Glutamatergic neuron (in vitro differentiated cells): ENCODE results near the gene CES2. TPM values are rescaled to one million over a fixed set of nuclear protein-coding genes. Genes with fewer than 3 reads are reported as not detected.
A peak's percentile ranks its signal among the peaks of the same experiment; 100 is the strongest.

Experiments used
- DNase-seq: peaks from one replicate; pipeline ENCODE4 v3.0.0; 2022
- H3K27ac Mint-ChIP-seq: one replicate; pipeline ENCODE4 v1.8.0; 2020; ENCODE audit warnings: mild to moderate bottlenecking, mixed read lengths, inconsistent platforms; ENCODE audit not compliant: unreplicated experiment
- H3K27me3 Mint-ChIP-seq: one replicate; pipeline ENCODE4 v1.8.0; 2020; ENCODE audit warnings: mild to moderate bottlenecking, moderate library complexity, mixed read lengths, inconsistent platforms; ENCODE audit not compliant: unreplicated experiment
- H3K36me3 Mint-ChIP-seq: one replicate; pipeline ENCODE4 v1.8.0; 2020; ENCODE audit warnings: mild to moderate bottlenecking, mixed read lengths, inconsistent platforms; ENCODE audit not compliant: unreplicated experiment
- H3K4me1 Mint-ChIP-seq: one replicate; pipeline ENCODE4 v1.8.0; 2020; ENCODE audit warnings: mild to moderate bottlenecking, low read depth, mixed read lengths, inconsistent platforms; ENCODE audit not compliant: unreplicated experiment
- H3K4me3 Mint-ChIP-seq: one replicate; pipeline ENCODE4 v1.8.0; 2020; ENCODE audit warnings: mild to moderate bottlenecking, mixed read lengths, inconsistent platforms; ENCODE audit not compliant: unreplicated experiment
- H3K9me3 Mint-ChIP-seq: one replicate; pipeline ENCODE4 v1.8.0; 2020; ENCODE audit warnings: mild to moderate bottlenecking, moderate library complexity, mixed read lengths, inconsistent platforms; ENCODE audit not compliant: unreplicated experiment
- total RNA-seq: library from RNA; stranded (reverse); fragmentation: NEBNext Ultra II Directional; extraction: Animal tissue kit (Norgen Biotek cat#: 25700); gene quantifications from one replicate; pipeline ENCODE4 v1.2.1, GENCODE V29; 2021; ENCODE audit not compliant: unreplicated experiment
- TF ChIP-seq, protein P1 (sequence below): fragments of 200-600 bp; sonication (generic); IDR thresholded peaks from one replicate; pipeline ENCODE4 v1.5.0; 2021; ENCODE audit not compliant: partially characterized antibody, unreplicated experiment

The CES2 gene
- total RNA-seq, 1 donor from 2014 or later = 38.6 TPM

DNA sequence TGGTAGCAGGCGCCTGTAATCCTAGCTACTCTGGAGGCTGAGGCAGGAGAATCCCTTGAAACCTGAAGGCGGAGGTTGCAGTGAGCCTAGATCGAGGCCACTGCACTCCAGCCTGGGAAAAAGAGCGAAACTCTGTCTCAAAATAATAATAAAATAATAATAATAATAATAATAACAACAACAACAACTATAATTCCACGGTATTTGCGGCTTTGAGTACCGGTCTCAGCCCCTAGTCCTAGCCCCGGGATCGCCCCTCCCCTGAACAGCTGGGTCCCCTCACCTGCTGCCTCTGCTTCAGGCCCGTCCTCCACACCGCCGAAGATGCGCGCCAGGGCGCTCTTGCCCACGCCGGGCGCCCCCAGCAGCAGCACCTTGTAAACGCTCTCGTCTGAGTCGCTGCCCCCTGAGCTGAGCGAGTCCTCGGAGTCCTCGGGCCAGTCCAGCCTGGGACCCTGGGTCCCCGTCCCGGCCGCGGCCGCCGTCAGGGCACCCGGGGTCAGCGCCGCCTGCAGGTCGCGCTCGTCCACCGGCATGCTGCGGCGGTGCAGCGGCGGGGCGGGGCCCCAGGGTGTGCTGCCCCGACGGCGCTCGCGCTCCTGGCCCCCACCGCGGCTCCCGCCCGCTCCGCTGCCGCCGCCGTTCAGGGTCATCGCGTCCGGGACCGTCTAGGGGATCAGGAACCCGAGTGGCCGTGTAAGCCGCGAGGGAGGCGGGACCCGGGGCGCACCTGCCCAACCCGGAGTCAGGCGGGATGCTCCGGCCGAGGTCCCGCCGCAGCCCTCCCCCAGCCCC lies 10.6 kb upstream of the CES2 start:
- Mint-ChIP-seq H3K9me3 (peaks cover 7% of the 10 kb centered on the region), H3K36me3 (no peaks in the 10 kb centered on the region), H3K4me1 (peaks cover 18% of the 10 kb centered on the region), H3K4me3 (peak overlapping the region; percentile 34), H3K27me3 (peaks cover 13% of the 10 kb centered on the region), H3K27ac (no peak overlapping the region)
- TF ChIP-seq, protein P1, sequence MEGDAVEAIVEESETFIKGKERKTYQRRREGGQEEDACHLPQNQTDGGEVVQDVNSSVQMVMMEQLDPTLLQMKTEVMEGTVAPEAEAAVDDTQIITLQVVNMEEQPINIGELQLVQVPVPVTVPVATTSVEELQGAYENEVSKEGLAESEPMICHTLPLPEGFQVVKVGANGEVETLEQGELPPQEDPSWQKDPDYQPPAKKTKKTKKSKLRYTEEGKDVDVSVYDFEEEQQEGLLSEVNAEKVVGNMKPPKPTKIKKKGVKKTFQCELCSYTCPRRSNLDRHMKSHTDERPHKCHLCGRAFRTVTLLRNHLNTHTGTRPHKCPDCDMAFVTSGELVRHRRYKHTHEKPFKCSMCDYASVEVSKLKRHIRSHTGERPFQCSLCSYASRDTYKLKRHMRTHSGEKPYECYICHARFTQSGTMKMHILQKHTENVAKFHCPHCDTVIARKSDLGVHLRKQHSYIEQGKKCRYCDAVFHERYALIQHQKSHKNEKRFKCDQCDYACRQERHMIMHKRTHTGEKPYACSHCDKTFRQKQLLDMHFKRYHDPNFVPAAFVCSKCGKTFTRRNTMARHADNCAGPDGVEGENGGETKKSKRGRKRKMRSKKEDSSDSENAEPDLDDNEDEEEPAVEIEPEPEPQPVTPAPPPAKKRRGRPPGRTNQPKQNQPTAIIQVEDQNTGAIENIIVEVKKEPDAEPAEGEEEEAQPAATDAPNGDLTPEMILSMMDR = peak; percentile 26
- peak; percentile 73 for DNase-seq

DNA sequence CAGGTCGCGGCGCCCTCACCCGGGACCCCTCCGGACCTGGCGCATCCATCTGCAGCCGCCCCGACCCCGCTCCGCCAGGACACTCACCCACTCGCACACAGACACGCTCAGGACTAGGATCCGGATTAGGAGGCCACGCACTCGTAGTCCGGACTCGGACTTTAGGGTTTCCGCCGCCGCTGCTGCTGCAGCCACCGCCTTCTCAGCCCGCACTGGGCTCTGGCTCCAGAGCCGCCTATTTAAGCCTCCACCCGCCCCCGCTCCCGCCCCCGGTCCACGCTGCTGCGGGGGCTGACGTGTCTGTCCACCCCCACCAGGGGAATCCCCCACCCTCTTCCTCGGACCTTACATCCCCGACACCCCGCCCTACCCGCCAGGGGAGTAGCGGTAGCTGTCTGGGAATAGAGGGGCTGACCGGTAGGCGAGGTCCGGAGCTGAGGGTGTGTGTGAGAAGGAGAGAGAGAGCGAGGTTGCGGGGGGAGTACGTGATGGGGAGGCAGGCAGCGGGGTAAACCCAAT lies 9.9 kb upstream of the CES2 start, which contains the start of gene RRAD:
TSS of gene RRAD (minus strand) at position 214 of the 519 bp plus-strand sequence. CDS start 356 bp downstream, outside the sequence.
- H3K4me3 Mint-ChIP-seq = peak within 1 kb of the TSS; percentile 64
- H3K4me1 Mint-ChIP-seq = peaks cover 18% of the 10 kb centered on the region

DNA sequence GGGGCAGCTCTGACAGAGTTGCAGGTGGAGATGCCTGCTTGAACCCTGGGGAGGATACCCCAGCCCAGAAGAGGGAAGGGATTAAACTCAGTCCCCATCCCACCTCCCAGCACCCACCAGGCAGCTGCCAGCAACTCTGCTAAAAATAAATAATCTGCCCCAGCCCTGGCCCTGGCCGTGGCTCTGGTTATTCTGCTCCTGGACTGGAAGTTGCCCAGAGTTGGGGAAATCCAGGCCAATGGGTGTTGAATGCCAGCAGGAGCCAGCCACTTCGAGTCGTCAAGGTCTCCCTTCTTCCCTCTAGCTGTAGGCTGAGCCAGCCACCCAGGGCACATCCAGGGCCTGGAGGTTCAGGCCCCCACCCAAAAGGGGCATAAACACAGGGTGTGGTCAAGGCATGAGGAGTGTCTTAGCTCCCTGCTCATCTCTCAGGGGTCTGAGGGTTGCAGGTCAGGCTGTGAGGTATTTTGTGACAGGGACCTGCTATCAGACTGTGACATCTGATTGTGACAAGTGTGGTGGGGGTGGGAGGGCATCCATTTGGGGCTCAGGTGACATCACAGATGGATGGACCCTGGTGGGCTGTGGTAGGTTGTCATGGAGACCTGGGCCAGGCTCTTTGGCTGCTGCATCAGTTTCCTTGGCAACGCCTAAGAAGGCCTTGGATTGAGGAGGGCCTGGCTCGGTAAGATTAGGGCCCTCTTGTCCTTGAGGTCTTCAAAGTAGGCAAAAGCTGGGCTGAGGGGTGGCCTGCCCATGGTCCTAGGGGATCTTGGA lies 9.0 kb upstream of the CES2 start:
- H3K27ac Mint-ChIP-seq = no peak overlapping the region
- DNase-seq = no peak
- peak overlapping the region; percentile 64 for H3K4me3 Mint-ChIP-seq
- H3K36me3 Mint-ChIP-seq = no peaks in the 10 kb centered on the region
- TF ChIP-seq, protein P1 = no peak
- H3K9me3 Mint-ChIP-seq = peaks cover 7% of the 10 kb centered on the region
- peaks cover 16% of the 10 kb centered on the region for H3K4me1 Mint-ChIP-seq
- H3K27me3 Mint-ChIP-seq = peaks cover 11% of the 10 kb centered on the region

More for the DNA sequence above, 9.9 kb upstream of the CES2 start, which contains the start of gene RRAD:
- Mint-ChIP-seq H3K9me3 (peaks cover 7% of the 10 kb centered on the region), H3K27me3 (peaks cover 13% of the 10 kb centered on the region), H3K27ac (no peak within 1 kb of the TSS), H3K36me3 (no peaks in the 10 kb centered on the region)
- TF ChIP-seq, protein P1 = no peak
- DNase-seq = no peak

DNA sequence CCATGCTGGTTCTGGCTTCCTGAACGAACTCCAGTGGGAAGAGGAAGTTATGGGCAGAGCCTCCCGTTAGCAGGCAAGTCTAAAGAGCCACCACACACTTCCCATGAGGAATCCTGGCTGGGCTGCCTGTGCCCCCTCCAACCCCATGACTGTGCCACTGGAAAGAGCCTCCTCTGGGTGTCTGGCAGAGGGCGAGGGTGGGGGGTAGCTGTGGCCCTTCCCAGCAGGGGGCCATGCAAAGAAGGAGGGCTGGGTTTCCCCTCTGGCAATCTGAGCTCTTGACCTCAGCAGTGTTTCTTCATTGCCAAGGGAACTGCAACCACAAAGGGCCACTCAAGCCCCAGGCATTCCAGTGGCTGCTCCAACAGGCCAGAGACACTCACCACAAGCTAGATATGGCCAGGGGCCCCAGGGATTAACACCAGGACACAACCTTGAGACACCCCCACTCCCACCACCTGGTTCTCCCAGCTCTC lies 8.3 kb upstream of the CES2 start:
- DNase-seq = no peak
- Mint-ChIP-seq H3K27me3 (peaks cover 11% of the 10 kb centered on the region), H3K4me3 (peak overlapping the region; percentile 7), H3K4me1 (peaks cover 15% of the 10 kb centered on the region), H3K9me3 (peaks cover 7% of the 10 kb centered on the region), H3K36me3 (no peaks in the 10 kb centered on the region), H3K27ac (no peak overlapping the region)
- TF ChIP-seq, protein P1 = no peak
